KMS-11 (cell line): ENCODE results near the gene NPEPL1.

Experiments
- H2AFZ ChIP-seq: fragments of 200-600 bp; sonication (generic); 2 replicates; pipeline ENCODE4 v1.6.1; 2016; ENCODE audit warnings: antibody characterized with exemption, mixed run types, low read depth
- H3K27ac ChIP-seq: fragments of 200-600 bp; sonication (generic); 2 replicates; pipeline ENCODE4 v1.6.1; 2016; ENCODE audit warnings: mild to moderate bottlenecking, mixed run types
- H3K27me3 ChIP-seq: fragments of 200-600 bp; sonication (generic); 2 replicates; pipeline ENCODE4 v1.6.1; 2017; ENCODE audit warnings: mild to moderate bottlenecking, low read depth, mixed run types, moderate library complexity; ENCODE audit not compliant: insufficient read depth
- H3K36me3 ChIP-seq: fragments of 200-600 bp; sonication (generic); 2 replicates; pipeline ENCODE4 v1.6.1; 2017; ENCODE audit warnings: mild to moderate bottlenecking, mixed run types; ENCODE audit not compliant: insufficient read depth
- H3K4me1 ChIP-seq: fragments of 200-600 bp; sonication (generic); 2 replicates; pipeline ENCODE4 v1.6.1; 2016; ENCODE audit warnings: mild to moderate bottlenecking, low read depth, mixed run types; ENCODE audit not compliant: poor library complexity, severe bottlenecking
- H3K4me2 ChIP-seq: fragments of 200-600 bp; sonication (generic); 2 replicates; pipeline ENCODE4 v1.7.0; 2016; ENCODE audit warnings: mild to moderate bottlenecking, mixed run types
- H3K4me3 ChIP-seq: fragments of 200-600 bp; sonication (generic); IDR thresholded peaks from 2 replicates; pipeline ENCODE4 v1.6.1; 2017; ENCODE audit warnings: low read depth, low read length, mixed read lengths; ENCODE audit not compliant: insufficient read depth
- H3K79me2 ChIP-seq: fragments of 200-600 bp; sonication (generic); 2 replicates; pipeline ENCODE4 v1.6.1; 2016; ENCODE audit warnings: low read depth, mixed run types; ENCODE audit not compliant: insufficient read depth
- H3K9ac ChIP-seq: fragments of 200-600 bp; sonication (generic); 2 replicates; pipeline ENCODE4 v1.6.1; 2016; ENCODE audit warnings: mild to moderate bottlenecking, mixed run types
- H4K20me1 ChIP-seq: fragments of 200-600 bp; sonication (generic); 2 replicates; pipeline ENCODE4 v1.6.1; 2016; ENCODE audit warnings: mild to moderate bottlenecking, mixed run types; ENCODE audit not compliant: insufficient read depth
- CTCF ChIP-seq: fragments of 200-600 bp; sonication (generic); conservative IDR thresholded peaks from 2 replicates; pipeline ENCODE4 v1.6.1; 2017; ENCODE audit warnings: low read depth, mild to moderate bottlenecking, antibody characterized with exemption, low read length, moderate library complexity, mixed read lengths

NPEPL1 gene

GRCh38 chr20:58743929-58744534, 51.4 kb downstream of the NPEPL1 start:
- H2AFZ ChIP-seq: no peak overlapping the region
- H3K27me3 ChIP-seq: peaks cover 19% of the 10 kb centered on the region; the same call in 1 of the 2 replicates
- H3K4me2 ChIP-seq: no peak overlapping the region
- no peaks in the 10 kb centered on the region for H4K20me1 ChIP-seq
- TF ChIP-seq CTCF: no peak
- no peaks in the 10 kb centered on the region for H3K79me2 ChIP-seq
- H3K4me1 ChIP-seq: no peaks in the 10 kb centered on the region
- no peak overlapping the region for H3K9ac ChIP-seq
- no peaks in the 10 kb centered on the region for H3K36me3 ChIP-seq
- H3K4me3 ChIP-seq: no peak overlapping the region
- no peak overlapping the region for H3K27ac ChIP-seq

- H4K20me1 ChIP-seq: no peaks in the 10 kb centered on the region
- peaks cover 22% of the 10 kb centered on the region; the same call in 1 of the 2 replicates for H3K27me3 ChIP-seq
- no peaks in the 10 kb centered on the region for H3K4me1 ChIP-seq
- H3K79me2 ChIP-seq: no peaks in the 10 kb centered on the region
- H3K4me3 ChIP-seq: no peak overlapping the region
- no peak overlapping the region for H3K27ac ChIP-seq
- no peak overlapping the region for H2AFZ ChIP-seq
- no peaks in the 10 kb centered on the region for H3K36me3 ChIP-seq
- H3K9ac ChIP-seq: no peak overlapping the region
- no peak for TF ChIP-seq CTCF
- no peak overlapping the region for H3K4me2 ChIP-seq
These were observed 52.2 kb downstream of the NPEPL1 start for GRCh38 chr20:58744836-58745235.

- Histone ChIP-seq H3K27me3 (peaks cover 26% of the 10 kb centered on the region), H3K4me1 (no peaks in the 10 kb centered on the region), H3K36me3 (no peaks in the 10 kb centered on the region), H4K20me1 (no peaks in the 10 kb centered on the region), H3K79me2 (no peaks in the 10 kb centered on the region), H3K4me2 (no peak overlapping the region), H3K27ac (no peak overlapping the region), H3K4me3 (no peak overlapping the region), H2AFZ (no peak overlapping the region), H3K9ac (no peak overlapping the region)
- TF ChIP-seq CTCF: no peak
These were observed 52.8 kb downstream of the NPEPL1 start for GRCh38 chr20:58745391-58745790.

- Histone ChIP-seq H3K4me2 (no peak overlapping the region), H4K20me1 (no peaks in the 10 kb centered on the region), H3K27me3 (peaks cover 38% of the 10 kb centered on the region), H3K4me3 (no peak overlapping the region), H3K4me1 (no peaks in the 10 kb centered on the region), H3K36me3 (no peaks in the 10 kb centered on the region), H3K27ac (no peak overlapping the region), H2AFZ (no peak overlapping the region), H3K79me2 (no peaks in the 10 kb centered on the region), H3K9ac (no peak overlapping the region)
- TF ChIP-seq CTCF: no peak
These were observed 54.0 kb downstream of the NPEPL1 start for GRCh38 chr20:58746620-58747019.
